Ascending aorta (tissue), 2 donors: ENCODE measurements around the gene SORCS2. TPM values are rescaled to one million over a fixed set of nuclear protein-coding genes. Genes with fewer than 3 reads are reported as not detected.

Experiments used
- DNase-seq, 2 donors: peaks; one replicate each; pipeline ENCODE4 v3.0.0-alpha.2; 2019; ENCODE audit warnings: low spot score in 2 of 2
- H3K27ac ChIP-seq, 2 donors: fragments of 200-600 bp; sonication (generic); one replicate each; pipeline ENCODE4 v1.5.1; 2016 to 2017; ENCODE audit warnings: mild to moderate bottlenecking in 1 of 2
- H3K27me3 ChIP-seq: fragments of 200-600 bp; sonication (generic); one replicate; pipeline ENCODE4 v1.5.1; 2017
- H3K36me3 ChIP-seq, 2 donors: fragments of 200-600 bp; sonication (generic); one replicate each; pipeline ENCODE4 v1.5.1; 2016
- H3K4me1 ChIP-seq, 2 donors: fragments of 200-600 bp; sonication (generic); one replicate each; pipeline ENCODE4 v1.5.1; 2016 to 2017; ENCODE audit warnings: mild to moderate bottlenecking in 1 of 2
- H3K4me3 ChIP-seq, 2 donors: fragments of 200-600 bp; sonication (generic); one replicate each; pipeline ENCODE4 v1.5.1; 2016 to 2017; ENCODE audit warnings: mild to moderate bottlenecking in 1 of 2
- H3K9me3 ChIP-seq, 2 donors: fragments of 200-600 bp; sonication (generic); one replicate each; pipeline ENCODE4 v1.5.1; 2016
- intact Hi-C: fragments of 100-400 bp; cut with DNase I; formaldehyde crosslinking; loops from one replicate; pipeline ENCODE4 v1.15.1; 2023
- total RNA-seq: library from RNA; depleted of rRNA; stranded (reverse); fragments of >200 nt; gene quantifications from one replicate; pipeline ENCODE4 v1.1.0, GENCODE V29; 2016
- TF ChIP-seq, protein P1 (sequence below), 3 experiments: fragments of 200-600 bp in 2 of 3; fragments of 450-650 bp in 1 of 3; sonication (generic) in 2 of 3; IDR thresholded peaks; one replicate each; pipeline ENCODE4 v1.5.1; 2016 to 2019; ENCODE audit warnings: antibody characterized with exemption in 3 of 3, mild to moderate bottlenecking in 1 of 3, moderate library complexity in 1 of 3

The SORCS2 gene
- total RNA-seq, 1 donor from 2014 or later, result 0.32 TPM

DNA sequence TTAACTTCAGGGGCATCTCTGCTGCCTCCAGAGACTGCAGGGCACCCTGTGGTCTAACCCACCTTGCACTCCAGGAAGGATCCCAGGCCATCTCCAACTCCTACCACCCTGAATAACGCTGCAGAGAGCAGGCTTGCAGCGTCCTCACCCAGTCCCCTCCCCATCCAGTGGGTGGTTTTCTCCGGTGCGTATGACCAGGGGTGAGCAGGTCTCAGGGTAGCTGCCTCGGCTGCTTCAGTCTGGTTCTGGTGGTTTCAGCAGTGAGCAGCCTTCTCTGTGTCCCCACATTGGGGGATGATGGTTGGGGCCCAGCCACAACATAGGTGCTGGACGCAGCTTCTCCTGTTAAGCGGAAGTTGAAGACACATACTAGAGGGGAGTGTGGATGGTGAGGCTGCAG, 38.6 kb upstream of the SORCS2 start:
- Histone ChIP-seq H3K4me1 (no peaks in the 10 kb centered on the region), H3K27me3 (no peaks in the 10 kb centered on the region), H3K4me3 (no peak overlapping the region), H3K9me3 (no peaks in the 10 kb centered on the region), H3K36me3 (no peaks in the 10 kb centered on the region), H3K27ac (no peak overlapping the region)
- intact Hi-C loops, result no loop called here
- no peak for DNase-seq
- TF ChIP-seq, protein P1, sequence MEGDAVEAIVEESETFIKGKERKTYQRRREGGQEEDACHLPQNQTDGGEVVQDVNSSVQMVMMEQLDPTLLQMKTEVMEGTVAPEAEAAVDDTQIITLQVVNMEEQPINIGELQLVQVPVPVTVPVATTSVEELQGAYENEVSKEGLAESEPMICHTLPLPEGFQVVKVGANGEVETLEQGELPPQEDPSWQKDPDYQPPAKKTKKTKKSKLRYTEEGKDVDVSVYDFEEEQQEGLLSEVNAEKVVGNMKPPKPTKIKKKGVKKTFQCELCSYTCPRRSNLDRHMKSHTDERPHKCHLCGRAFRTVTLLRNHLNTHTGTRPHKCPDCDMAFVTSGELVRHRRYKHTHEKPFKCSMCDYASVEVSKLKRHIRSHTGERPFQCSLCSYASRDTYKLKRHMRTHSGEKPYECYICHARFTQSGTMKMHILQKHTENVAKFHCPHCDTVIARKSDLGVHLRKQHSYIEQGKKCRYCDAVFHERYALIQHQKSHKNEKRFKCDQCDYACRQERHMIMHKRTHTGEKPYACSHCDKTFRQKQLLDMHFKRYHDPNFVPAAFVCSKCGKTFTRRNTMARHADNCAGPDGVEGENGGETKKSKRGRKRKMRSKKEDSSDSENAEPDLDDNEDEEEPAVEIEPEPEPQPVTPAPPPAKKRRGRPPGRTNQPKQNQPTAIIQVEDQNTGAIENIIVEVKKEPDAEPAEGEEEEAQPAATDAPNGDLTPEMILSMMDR (IDR thresholded peaks at IDR 0.05), result no peak

- Histone ChIP-seq H3K4me1 (no peaks in the 10 kb centered on the region), H3K36me3 (no peaks in the 10 kb centered on the region), H3K27me3 (no peaks in the 10 kb centered on the region), H3K27ac (no peak overlapping the region), H3K9me3 (no peaks in the 10 kb centered on the region), H3K4me3 (no peak overlapping the region)
- TF ChIP-seq, protein P1 (IDR thresholded peaks at IDR 0.05), result no peak
- DNase-seq, result no peak
- intact Hi-C loops, result no loop called here
Measured at GRCh38 chr4:7154351-7154981, 37.9 kb upstream of the SORCS2 start.

DNA sequence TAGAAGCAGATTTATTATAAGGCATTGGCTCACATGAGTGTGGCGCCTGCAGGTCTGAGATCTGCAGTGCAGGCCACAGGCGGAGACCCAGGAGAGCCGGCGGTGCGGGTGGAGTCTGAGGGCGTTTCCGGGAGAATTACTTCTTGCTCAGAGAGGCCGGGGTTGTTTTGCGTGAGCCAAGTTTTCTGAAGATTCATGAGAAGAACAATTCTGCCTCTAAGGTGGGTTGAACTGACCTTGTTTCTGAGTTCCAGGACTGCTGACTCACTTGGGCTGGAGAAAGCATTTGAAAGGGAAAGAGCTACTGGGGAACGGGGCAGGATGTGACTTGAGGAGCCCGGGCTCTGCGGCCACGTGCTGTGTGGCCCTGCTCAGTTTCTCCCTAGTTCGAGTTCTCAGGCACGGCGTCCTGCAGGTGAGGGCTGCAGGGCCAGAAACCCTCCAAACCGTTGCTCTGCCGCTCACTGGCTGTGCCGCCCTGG, 36.7 kb upstream of the SORCS2 start:
- TF ChIP-seq, protein P1 (IDR thresholded peaks at IDR 0.05), result no peak
- Histone ChIP-seq H3K4me1 (no peaks in the 10 kb centered on the region), H3K9me3 (no peaks in the 10 kb centered on the region), H3K27ac (no peak overlapping the region), H3K27me3 (no peaks in the 10 kb centered on the region), H3K4me3 (no peak overlapping the region), H3K36me3 (no peaks in the 10 kb centered on the region)
- no peak for DNase-seq
- intact Hi-C loops, result no loop called here

DNA sequence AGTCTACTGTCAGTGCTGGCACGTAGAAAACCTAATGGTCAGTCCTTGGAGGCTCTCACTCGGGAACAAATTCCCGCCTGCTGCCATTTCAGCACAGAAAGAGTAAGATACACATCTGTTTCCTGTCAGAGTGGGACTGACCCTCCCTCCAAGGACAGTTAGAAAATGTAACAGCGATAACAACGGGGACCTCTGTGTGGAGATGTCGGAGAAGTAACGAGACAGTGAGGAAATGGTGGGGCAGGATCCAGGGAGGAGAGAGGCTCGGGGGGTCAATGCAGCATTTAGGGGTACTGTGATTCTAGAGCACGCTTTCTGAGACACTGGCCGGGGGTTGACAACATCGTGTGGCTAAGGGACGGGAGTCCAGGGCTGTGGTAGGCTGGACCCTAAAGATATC, 36.0 kb upstream of the SORCS2 start:
- no peak overlapping the region for H3K27ac ChIP-seq
- intact Hi-C loops, result no loop called here
- no peaks in the 10 kb centered on the region for H3K4me1 ChIP-seq
- H3K27me3 ChIP-seq, result no peaks in the 10 kb centered on the region
- H3K36me3 ChIP-seq, result no peaks in the 10 kb centered on the region
- H3K4me3 ChIP-seq, result no peak overlapping the region
- TF ChIP-seq, protein P1 (IDR thresholded peaks at IDR 0.05), result no peak
- no peaks in the 10 kb centered on the region for H3K9me3 ChIP-seq
- no peak for DNase-seq

- H3K27ac ChIP-seq, result no peak overlapping the region
- H3K27me3 ChIP-seq, result no peaks in the 10 kb centered on the region
- TF ChIP-seq, protein P1 (IDR thresholded peaks at IDR 0.05), result peak in 2 of 3 experiments; percentile 31 to 34
- H3K4me1 ChIP-seq, result no peaks in the 10 kb centered on the region
- no peak overlapping the region for H3K4me3 ChIP-seq
- H3K36me3 ChIP-seq, result no peaks in the 10 kb centered on the region
- no peaks in the 10 kb centered on the region for H3K9me3 ChIP-seq
- DNase-seq, result peak in 1 of 2 donors; percentile 56
- intact Hi-C loops, result no loop called here
Measured at GRCh38 chr4:7156761-7157488, 35.4 kb upstream of the SORCS2 start.
